Naive thymus-derived CD8-positive, alpha-beta T cell (primary cell): Measurements from ENCODE around the gene STK17A. TPM values are rescaled to one million over a fixed set of nuclear protein-coding genes. Genes with fewer than 3 reads are reported as not detected.

ENCODE experiments used
- ATAC-seq, 2 donors: fragments of 150-1000 bp; cut with Tn5 transposase in 1 of 2; sonication (Bioruptor Pico), chemical (Tn5 transposase) in 1 of 2; 1 replicate in 1 of 2; 2 replicates in 1 of 2; pipeline ENCODE4 v1.10.0; 2021; ENCODE audit warnings: mild to moderate bottlenecking in 2 of 2, moderate library complexity in 2 of 2
- POLR2A ChIA-PET: fragments of 350-600 bp; sonication (Branson Sonifier 250); formaldehyde crosslinking; loops from one replicate; lab custom pipeline; 2021; ENCODE audit warnings: antibody characterized with exemption; lab: Charles Lee
- DNase-seq, 10 donors: peaks; one replicate each; pipeline versions ENCODE4 v3.0.0 to v3.0.0-alpha.2; 2020 to 2022
- H3K27ac Mint-ChIP-seq, 10 donors: one replicate each; pipeline ENCODE4 v1.8.0; 2020 to 2022; ENCODE audit warnings: mild to moderate bottlenecking in 10 of 10, mixed read lengths in 10 of 10, moderate library complexity in 4 of 10, inconsistent platforms in 1 of 10
- H3K27me3 Mint-ChIP-seq, 5 donors: one replicate each; pipeline ENCODE4 v1.8.0; 2021 to 2022; ENCODE audit warnings: mixed read lengths in 5 of 5
- H3K36me3 Mint-ChIP-seq, 3 donors: one replicate each; pipeline ENCODE4 v1.8.0; 2020 to 2022; ENCODE audit warnings: mixed read lengths in 3 of 3, mild to moderate bottlenecking in 2 of 3, inconsistent platforms in 1 of 3
- H3K4me1 Mint-ChIP-seq, 4 donors: one replicate each; pipeline ENCODE4 v1.8.0; 2021 to 2022; ENCODE audit warnings: mixed read lengths in 4 of 4
- H3K4me3 Mint-ChIP-seq, 10 donors: one replicate each; pipeline ENCODE4 v1.8.0; 2020 to 2022; ENCODE audit warnings: mild to moderate bottlenecking in 10 of 10, mixed read lengths in 10 of 10, moderate library complexity in 6 of 10, inconsistent platforms in 1 of 10
- H3K9me3 Mint-ChIP-seq, 9 donors: one replicate each; pipeline ENCODE4 v1.8.0; 2020 to 2022; ENCODE audit warnings: mixed read lengths in 9 of 9, mild to moderate bottlenecking in 3 of 9, inconsistent platforms in 1 of 9, moderate library complexity in 1 of 9
- polyA plus RNA-seq, 3 donors: library from polyadenylated mRNA; unstranded; fragments of 300-500 nt; fragmentation: Illumina TruSeq; gene quantifications; one replicate each; pipeline ENCODE4 v1.2.3, GENCODE V29; 2021
- total RNA-seq, 8 experiments: library from RNA in 2 of 8; stranded (reverse) in 2 of 8; gene quantifications; one replicate each; pipeline ENCODE4 v1.2.3 and lab custom pipeline; 2021 to 2026

Gene STK17A
- total and polyA plus RNA-seq, 5 experiments from 2014 or later, result 203 to 346 (median 242) TPM

GRCh38 chr7:43649755-43650274 lies 66.9 kb downstream of the STK17A start:
- ATAC-seq (peak; percentile 45 to 74), DNase-seq (peak in 9 of 10 donors; percentile 59 to 90 (median 85))
- Mint-ChIP-seq H3K27ac (peak overlapping the region in 9 of 10 donors; percentile 93 to 100 (median 99)), H3K4me3 (peak overlapping the region; percentile 77 to 91 (median 86)), H3K4me1 (peaks cover 46 to 99% (median 90%) of the 10 kb centered on the region in 4 donors), H3K36me3 (peaks cover 10 to 18% (median 17%) of the 10 kb centered on the region in 3 donors), H3K27me3 (no peaks in the 10 kb centered on the region), H3K9me3 (peaks cover 0 to 11% (median 0%) of the 10 kb centered on the region in 9 donors)
- POLR2A ChIA-PET, result interaction anchor here (1.0 to 16.9 kb wide), 20 partner anchors 10 to 62 kb away, joined by 3 to 373 read pairs (median 14); partner anchors contain the start of gene STK17A

GRCh38 chr7:43650457-43651052 lies 67.6 kb downstream of the STK17A start:
- peaks cover 42 to 93% (median 86%) of the 10 kb centered on the region in 4 donors for H3K4me1 Mint-ChIP-seq
- peak overlapping the region in 9 of 10 donors; percentile 93 to 100 (median 99) for H3K27ac Mint-ChIP-seq
- ATAC-seq, result no peak
- H3K36me3 Mint-ChIP-seq, result peaks cover 10 to 14% (median 13%) of the 10 kb centered on the region in 3 donors
- H3K9me3 Mint-ChIP-seq, result peaks cover 0 to 12% (median 0%) of the 10 kb centered on the region in 9 donors
- peak in 3 of 10 donors; percentile 38 to 43 (median 39) for DNase-seq
- no peaks in the 10 kb centered on the region for H3K27me3 Mint-ChIP-seq
- POLR2A ChIA-PET, result interaction anchor here (1.0 to 16.9 kb wide), 20 partner anchors 9 to 63 kb away, joined by 3 to 373 read pairs (median 14); partner anchors contain the start of gene STK17A
- peak overlapping the region; percentile 77 to 91 (median 86) for H3K4me3 Mint-ChIP-seq

GRCh38 chr7:43652364-43652763 lies 69.5 kb downstream of the STK17A start:
- peaks cover 8 to 11% (median 10%) of the 10 kb centered on the region in 3 donors for H3K36me3 Mint-ChIP-seq
- POLR2A ChIA-PET, result interaction anchor here (1.1 to 16.9 kb wide), 7 partner anchors 13 to 65 kb away, joined by 3 to 373 read pairs (median 59); partner anchors contain the start of gene STK17A
- ATAC-seq (no peak), DNase-seq (no peak)
- H3K27ac Mint-ChIP-seq, result peak overlapping the region in 9 of 10 donors; percentile 93 to 100 (median 99)
- H3K27me3 Mint-ChIP-seq, result no peaks in the 10 kb centered on the region
- peaks cover 36 to 80% (median 72%) of the 10 kb centered on the region in 4 donors for H3K4me1 Mint-ChIP-seq
- peaks cover 0 to 12% (median 0%) of the 10 kb centered on the region in 9 donors for H3K9me3 Mint-ChIP-seq
- H3K4me3 Mint-ChIP-seq, result peak overlapping the region in 9 of 10 donors; percentile 62 to 91 (median 80)

GRCh38 chr7:43653466-43653865 lies 70.6 kb downstream of the STK17A start:
- H3K9me3 Mint-ChIP-seq, result peaks cover 0 to 12% (median 0%) of the 10 kb centered on the region in 9 donors
- DNase-seq (no peak), ATAC-seq (no peak)
- peaks cover 33 to 75% (median 65%) of the 10 kb centered on the region in 4 donors for H3K4me1 Mint-ChIP-seq
- peaks cover 10 to 14% (median 10%) of the 10 kb centered on the region in 3 donors for H3K36me3 Mint-ChIP-seq
- peak overlapping the region in 8 of 10 donors; percentile 12 to 67 (median 48) for H3K4me3 Mint-ChIP-seq
- peak overlapping the region in 9 of 10 donors; percentile 60 to 100 (median 88) for H3K27ac Mint-ChIP-seq
- no peaks in the 10 kb centered on the region for H3K27me3 Mint-ChIP-seq
- POLR2A ChIA-PET, result interaction anchor here (0.9 to 16.9 kb wide), 3 partner anchors 22 to 63 kb away, joined by 3 to 306 read pairs (median 3); no protein-coding TSS in a partner anchor

- no peaks in the 10 kb centered on the region for H3K27me3 Mint-ChIP-seq
- H3K4me3 Mint-ChIP-seq, result peak overlapping the region; percentile 12 to 67 (median 48)
- DNase-seq (no peak), ATAC-seq (no peak)
- H3K4me1 Mint-ChIP-seq, result peaks cover 37 to 75% (median 67%) of the 10 kb centered on the region in 4 donors
- peaks cover 10 to 17% (median 10%) of the 10 kb centered on the region in 3 donors for H3K36me3 Mint-ChIP-seq
- peak overlapping the region in 9 of 10 donors; percentile 60 to 100 (median 80) for H3K27ac Mint-ChIP-seq
- peaks cover 0 to 12% (median 0%) of the 10 kb centered on the region in 9 donors for H3K9me3 Mint-ChIP-seq
- POLR2A ChIA-PET, result interaction anchor here (0.9 to 16.9 kb wide), 3 partner anchors 23 to 63 kb away, joined by 3 to 306 read pairs (median 3); no protein-coding TSS in a partner anchor
Observed at GRCh38 chr7:43653891-43654504, 71.1 kb downstream of the STK17A start.

GRCh38 chr7:43655584-43655983 lies 72.7 kb downstream of the STK17A start:
- H3K9me3 Mint-ChIP-seq, result peaks cover 0 to 12% (median 0%) of the 10 kb centered on the region in 9 donors

GRCh38 chr7:43656997-43657396 lies 74.1 kb downstream of the STK17A start:
- Mint-ChIP-seq H3K9me3 (peaks cover 0 to 12% (median 0%) of the 10 kb centered on the region in 9 donors), H3K27me3 (no peaks in the 10 kb centered on the region), H3K4me1 (peaks cover 33 to 68% (median 61%) of the 10 kb centered on the region in 4 donors), H3K4me3 (no peak overlapping the region), H3K36me3 (peaks cover 10 to 19% (median 10%) of the 10 kb centered on the region in 3 donors), H3K27ac (peak overlapping the region in 7 of 10 donors; percentile 28 to 91 (median 76))
- POLR2A ChIA-PET, result no interaction called here
- no peak for ATAC-seq
- DNase-seq, result no peak

More at GRCh38 chr7:43655584-43655983, 72.7 kb downstream of the STK17A start:
- Mint-ChIP-seq H3K27ac (peak overlapping the region in 3 of 10 donors; percentile 11 to 56 (median 53)), H3K36me3 (peaks cover 10 to 19% (median 10%) of the 10 kb centered on the region in 3 donors), H3K4me3 (peak overlapping the region in 2 of 10 donors; percentile 9 to 39), H3K4me1 (peaks cover 38 to 75% (median 69%) of the 10 kb centered on the region in 4 donors), H3K27me3 (no peaks in the 10 kb centered on the region)
- POLR2A ChIA-PET, result interaction anchor here (1.1 kb wide), 1 partner anchor 44 kb away, joined by 4 read pairs; no protein-coding TSS in a partner anchor
- no peak for DNase-seq
- no peak for ATAC-seq

- H3K9me3 Mint-ChIP-seq, result peaks cover 0 to 10% (median 0%) of the 10 kb centered on the region in 9 donors
- H3K27me3 Mint-ChIP-seq, result no peaks in the 10 kb centered on the region
- peak overlapping the region; percentile 27 to 83 (median 57) for H3K4me3 Mint-ChIP-seq
- H3K36me3 Mint-ChIP-seq, result peaks cover 8 to 27% (median 10%) of the 10 kb centered on the region in 3 donors
- peak overlapping the region; percentile 37 to 94 (median 86) for H3K27ac Mint-ChIP-seq
- ATAC-seq, result peak; percentile 30 to 45
- peaks cover 35 to 57% (median 54%) of the 10 kb centered on the region in 4 donors for H3K4me1 Mint-ChIP-seq
- POLR2A ChIA-PET, result interaction anchor here (0.6 to 2.5 kb wide), 2 partner anchors 9 to 10 kb away, joined by 3 to 16 read pairs; no protein-coding TSS in a partner anchor
- DNase-seq, result no peak
Observed at GRCh38 chr7:43658718-43659548, 76.0 kb downstream of the STK17A start.

- peaks cover 5 to 22% (median 6%) of the 10 kb centered on the region in 3 donors for H3K36me3 Mint-ChIP-seq
- peaks cover 0 to 5% (median 0%) of the 10 kb centered on the region in 9 donors for H3K9me3 Mint-ChIP-seq
- POLR2A ChIA-PET, result interaction anchor here (2.5 kb wide), 1 partner anchor 10 kb away, joined by 16 read pairs; no protein-coding TSS in a partner anchor
- no peaks in the 10 kb centered on the region for H3K27me3 Mint-ChIP-seq
- peak overlapping the region; percentile 34 to 94 (median 84) for H3K27ac Mint-ChIP-seq
- DNase-seq (no peak), ATAC-seq (peak in 1 of 2 donors; percentile 8)
- H3K4me3 Mint-ChIP-seq, result peak overlapping the region in 6 of 10 donors; percentile 1 to 60 (median 34)
- H3K4me1 Mint-ChIP-seq, result peaks cover 31 to 57% (median 52%) of the 10 kb centered on the region in 4 donors
Observed at GRCh38 chr7:43659549-43659896, 76.6 kb downstream of the STK17A start.

GRCh38 chr7:43660141-43660540 lies 77.2 kb downstream of the STK17A start:
- H3K4me1 Mint-ChIP-seq, result peaks cover 33 to 60% (median 54%) of the 10 kb centered on the region in 4 donors
- H3K27ac Mint-ChIP-seq, result peak overlapping the region; percentile 42 to 94 (median 84)
- POLR2A ChIA-PET, result interaction anchor here (0.8 to 2.5 kb wide), 3 partner anchors 9 to 15 kb away, joined by 3 to 16 read pairs (median 3); no protein-coding TSS in a partner anchor
- no peaks in the 10 kb centered on the region for H3K27me3 Mint-ChIP-seq
- H3K36me3 Mint-ChIP-seq, result peaks cover 3 to 20% (median 4%) of the 10 kb centered on the region in 3 donors
- ATAC-seq, result no peak
- no peak for DNase-seq
- H3K9me3 Mint-ChIP-seq, result peaks cover 0 to 5% (median 0%) of the 10 kb centered on the region in 9 donors
- peak overlapping the region in 8 of 10 donors; percentile 1 to 60 (median 13) for H3K4me3 Mint-ChIP-seq

GRCh38 chr7:43664681-43665080 lies 81.8 kb downstream of the STK17A start:
- POLR2A ChIA-PET, result no interaction called here
- Mint-ChIP-seq H3K27ac (peak overlapping the region; percentile 38 to 91 (median 86)), H3K9me3 (peaks cover 0 to 11% (median 3%) of the 10 kb centered on the region in 9 donors), H3K4me3 (peak overlapping the region in 8 of 10 donors; percentile 16 to 63 (median 42)), H3K4me1 (peaks cover 32 to 68% (median 60%) of the 10 kb centered on the region in 4 donors), H3K36me3 (peaks cover 13 to 25% (median 20%) of the 10 kb centered on the region in 3 donors), H3K27me3 (no peaks in the 10 kb centered on the region)
- no peak for DNase-seq
- ATAC-seq, result no peak
